Endodermal cell (in vitro differentiated cells): ENCODE measurements around the gene MYO5A. TPM values are rescaled to one million over a fixed set of nuclear protein-coding genes. Genes with fewer than 3 reads are reported as not detected.

Source experiments
- DNase-seq: peaks from one replicate; pipeline ENCODE4 v3.0.0-alpha.2; 2017
- H3K27ac ChIP-seq: 2 replicates; pipeline ENCODE4 v1.5.1; 2013; ENCODE audit warnings: mild to moderate bottlenecking, low read depth, low read length, moderate library complexity
- H3K27me3 ChIP-seq: 2 replicates; pipeline ENCODE4 v1.6.1; 2013; ENCODE audit warnings: mild to moderate bottlenecking, low read length, moderate library complexity; ENCODE audit not compliant: insufficient read depth, control insufficient read depth, poor library complexity, severe bottlenecking
- H3K36me3 ChIP-seq: 2 replicates; pipeline ENCODE4 v1.7.0; 2013; ENCODE audit warnings: mild to moderate bottlenecking, low read length, moderate library complexity; ENCODE audit not compliant: control insufficient read depth, insufficient read depth
- H3K4me1 ChIP-seq: one replicate; pipeline ENCODE4 v1.7.0; 2013; ENCODE audit warnings: low read length; ENCODE audit not compliant: control insufficient read depth, insufficient read depth
- H3K4me3 ChIP-seq: 2 replicates; pipeline ENCODE4 v1.5.1; 2013; ENCODE audit warnings: mild to moderate bottlenecking, low read length, moderate library complexity
- H3K9ac ChIP-seq: 2 replicates; pipeline ENCODE4 v1.6.1; 2013; ENCODE audit warnings: mild to moderate bottlenecking, low read length, moderate library complexity; ENCODE audit not compliant: poor library complexity, severe bottlenecking; ENCODE audit errors: extremely low read depth
- H3K9me3 ChIP-seq: 2 replicates; pipeline ENCODE4 v1.6.1; 2013; ENCODE audit warnings: mild to moderate bottlenecking, low read length, moderate library complexity; ENCODE audit not compliant: control insufficient read depth
- H3K27ac Mint-ChIP-seq: 2 replicates; pipeline ENCODE4 v1.8.0; 2020; ENCODE audit warnings: mixed read lengths
- H3K27me3 Mint-ChIP-seq: 2 replicates; pipeline ENCODE4 v1.8.0; 2021; ENCODE audit warnings: mild to moderate bottlenecking, mixed read lengths; ENCODE audit not compliant: insufficient read depth
- H3K36me3 Mint-ChIP-seq: 2 replicates; pipeline ENCODE4 v1.8.0; 2020; ENCODE audit warnings: low read depth, mixed read lengths
- H3K4me1 Mint-ChIP-seq: 2 replicates; pipeline ENCODE4 v1.8.0; 2020; ENCODE audit warnings: mixed read lengths
- H3K4me3 Mint-ChIP-seq: 2 replicates; pipeline ENCODE4 v1.8.0; 2020; ENCODE audit warnings: mild to moderate bottlenecking, moderate library complexity, mixed read lengths
- H3K9me3 Mint-ChIP-seq: 2 replicates; pipeline ENCODE4 v1.8.0; 2020; ENCODE audit warnings: mild to moderate bottlenecking, mixed read lengths
- WGBS, 2 experiments: methylation state at CpG; one replicate each; pipeline versions ENCODE4 v1.1.5 to v1.1.7; 2013; ENCODE audit warnings: missing lambda C conversion rate in 2 of 2, mixed read lengths in 1 of 2; ENCODE audit not compliant: insufficient coverage in 1 of 2, insufficient read length in 1 of 2; 5-methylcytosine and 5-hydroxymethylcytosine counted together
- total RNA-seq, 2 donors: library from RNA; stranded (reverse); fragmentation: NEBNext Ultra II Directional in 1 of 2; extraction: Animal tissue kit (Norgen Biotek cat#: 25700) in 1 of 2; gene quantifications; 2 replicates in 1 of 2; 3 replicates in 1 of 2; pipeline ENCODE4 v1.2.1, GENCODE V29; 2021
- TF ChIP-seq, protein P1 (sequence below): fragments of 200-600 bp; sonication (generic); conservative IDR thresholded peaks from 2 replicates; pipeline ENCODE4 v1.5.0; 2021; ENCODE audit warnings: antibody characterized with exemption, mild to moderate bottlenecking

Gene MYO5A
- total RNA-seq, 2 donors from 2014 or later: 10.0 to 13.1 TPM

DNA sequence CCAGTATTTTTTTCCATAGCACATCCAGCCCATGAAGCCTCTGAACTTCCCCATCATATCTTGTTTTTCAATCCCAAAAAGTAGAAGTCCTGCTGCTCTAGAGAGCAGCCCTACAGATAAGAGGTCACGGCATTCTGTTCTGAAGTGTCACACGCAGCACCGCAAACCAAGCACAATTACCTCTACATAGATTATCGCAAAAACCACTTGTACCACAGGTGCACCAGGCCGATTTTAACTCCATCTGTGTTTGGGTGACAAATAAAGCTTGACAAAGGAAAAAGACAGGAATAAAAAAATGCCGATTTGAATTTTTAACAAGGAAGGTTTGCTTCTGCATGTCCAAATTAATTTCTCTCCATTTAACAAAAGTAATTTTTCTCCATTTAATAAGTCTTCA is 113.7 kb downstream of the MYO5A start:
- H3K4me3 Mint-ChIP-seq: no peak overlapping the region
- no peak overlapping the region for H3K4me3 ChIP-seq
- H3K4me1 Mint-ChIP-seq: peaks cover 31% of the 10 kb centered on the region
- no peaks in the 10 kb centered on the region for H3K4me1 ChIP-seq
- no peaks in the 10 kb centered on the region for H3K27me3 Mint-ChIP-seq
- no peaks in the 10 kb centered on the region for H3K9me3 Mint-ChIP-seq
- no peaks in the 10 kb centered on the region for H3K27me3 ChIP-seq
- no peaks in the 10 kb centered on the region for H3K36me3 ChIP-seq
- WGBS, 2 experiments: 82 to 96% methylated on average over 3 to 6 of the region's 6 CpGs
- TF ChIP-seq, protein P1, sequence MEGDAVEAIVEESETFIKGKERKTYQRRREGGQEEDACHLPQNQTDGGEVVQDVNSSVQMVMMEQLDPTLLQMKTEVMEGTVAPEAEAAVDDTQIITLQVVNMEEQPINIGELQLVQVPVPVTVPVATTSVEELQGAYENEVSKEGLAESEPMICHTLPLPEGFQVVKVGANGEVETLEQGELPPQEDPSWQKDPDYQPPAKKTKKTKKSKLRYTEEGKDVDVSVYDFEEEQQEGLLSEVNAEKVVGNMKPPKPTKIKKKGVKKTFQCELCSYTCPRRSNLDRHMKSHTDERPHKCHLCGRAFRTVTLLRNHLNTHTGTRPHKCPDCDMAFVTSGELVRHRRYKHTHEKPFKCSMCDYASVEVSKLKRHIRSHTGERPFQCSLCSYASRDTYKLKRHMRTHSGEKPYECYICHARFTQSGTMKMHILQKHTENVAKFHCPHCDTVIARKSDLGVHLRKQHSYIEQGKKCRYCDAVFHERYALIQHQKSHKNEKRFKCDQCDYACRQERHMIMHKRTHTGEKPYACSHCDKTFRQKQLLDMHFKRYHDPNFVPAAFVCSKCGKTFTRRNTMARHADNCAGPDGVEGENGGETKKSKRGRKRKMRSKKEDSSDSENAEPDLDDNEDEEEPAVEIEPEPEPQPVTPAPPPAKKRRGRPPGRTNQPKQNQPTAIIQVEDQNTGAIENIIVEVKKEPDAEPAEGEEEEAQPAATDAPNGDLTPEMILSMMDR: no peak
- H3K36me3 Mint-ChIP-seq: no peaks in the 10 kb centered on the region
- no peak overlapping the region for H3K27ac Mint-ChIP-seq
- no peak for DNase-seq
- no peak overlapping the region for H3K27ac ChIP-seq
- peaks cover 9% of the 10 kb centered on the region for H3K9me3 ChIP-seq
- H3K9ac ChIP-seq: no peak overlapping the region

DNA sequence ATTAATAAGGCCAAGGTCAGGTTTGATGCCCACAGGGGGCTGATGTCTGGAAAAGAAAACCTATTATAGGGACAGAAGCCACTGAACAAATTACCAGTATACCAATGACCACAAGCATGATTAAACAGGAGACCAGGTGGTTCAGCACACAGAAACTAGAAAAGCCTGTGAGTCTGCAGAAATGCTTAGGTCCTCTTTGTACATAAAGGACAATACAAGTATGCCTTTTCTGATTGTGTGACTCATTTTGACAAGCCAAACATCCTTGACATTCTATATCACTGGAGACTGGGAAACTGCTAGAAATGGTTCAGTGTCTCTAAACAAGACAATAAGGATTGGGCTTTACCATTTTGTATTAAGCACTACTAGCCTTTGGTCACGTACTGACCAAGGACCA is 119.9 kb downstream of the MYO5A start:
- Histone ChIP-seq H3K4me3 (no peak overlapping the region), H3K4me1 (no peaks in the 10 kb centered on the region), H3K36me3 (no peaks in the 10 kb centered on the region), H3K9ac (no peak overlapping the region), H3K27ac (no peak overlapping the region), H3K27me3 (no peaks in the 10 kb centered on the region), H3K9me3 (no peaks in the 10 kb centered on the region)
- WGBS, 2 experiments: 85 to 100% methylated on average over 1 of the region's 1 CpG
- no peaks in the 10 kb centered on the region for H3K27me3 Mint-ChIP-seq
- H3K36me3 Mint-ChIP-seq: no peaks in the 10 kb centered on the region
- no peak for DNase-seq
- H3K9me3 Mint-ChIP-seq: no peaks in the 10 kb centered on the region
- H3K4me3 Mint-ChIP-seq: no peak overlapping the region
- H3K27ac Mint-ChIP-seq: no peak overlapping the region
- H3K4me1 Mint-ChIP-seq: peaks cover 4% of the 10 kb centered on the region
- TF ChIP-seq, protein P1: no peak

DNA sequence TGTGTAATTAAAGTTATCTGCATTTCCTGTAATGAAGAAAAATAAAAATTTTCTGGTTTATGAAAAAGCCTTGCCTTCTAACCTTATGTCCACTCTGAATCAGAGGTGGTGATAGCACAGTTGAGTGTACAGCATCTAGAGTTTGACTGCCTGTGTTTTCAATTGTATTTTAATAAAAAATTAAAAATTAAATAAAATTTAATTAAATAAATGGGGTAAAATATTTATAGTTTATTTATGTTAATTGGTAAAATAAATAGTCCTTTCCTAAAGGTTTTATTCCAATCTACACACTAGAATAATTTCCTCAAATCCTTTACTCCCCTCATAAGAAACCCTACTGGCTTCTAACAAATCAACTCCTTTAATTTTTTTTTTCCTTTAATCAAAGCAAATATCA is 121.3 kb downstream of the MYO5A start:
- TF ChIP-seq, protein P1: no peak
- peaks cover 3% of the 10 kb centered on the region for H3K36me3 Mint-ChIP-seq
- Histone ChIP-seq H3K4me3 (no peak overlapping the region), H3K27me3 (no peaks in the 10 kb centered on the region), H3K27ac (no peak overlapping the region), H3K9ac (no peak overlapping the region), H3K9me3 (no peaks in the 10 kb centered on the region), H3K4me1 (no peaks in the 10 kb centered on the region), H3K36me3 (no peaks in the 10 kb centered on the region)
- DNase-seq: no peak
- no peak overlapping the region for H3K4me3 Mint-ChIP-seq
- no peaks in the 10 kb centered on the region for H3K27me3 Mint-ChIP-seq
- H3K27ac Mint-ChIP-seq: no peak overlapping the region
- peaks cover 3% of the 10 kb centered on the region for H3K4me1 Mint-ChIP-seq
- no peaks in the 10 kb centered on the region for H3K9me3 Mint-ChIP-seq
